H9 (cell line): ENCODE results near the gene EXOG. TPM values are rescaled to one million over a fixed set of nuclear protein-coding genes. Genes with fewer than 3 reads are reported as not detected.

Source experiments
- DNase-seq: peaks from one replicate; pipeline ENCODE4 v3.0.0-alpha.2; 2017
- H2AFZ ChIP-seq: one replicate; pipeline ENCODE4 v1.6.1; 2013; ENCODE audit warnings: mild to moderate bottlenecking, low read length, control low read depth, moderate library complexity
- H2AK5ac ChIP-seq: 2 replicates; pipeline ENCODE4 v1.6.1; 2013; ENCODE audit warnings: low read length, control low read depth, mixed read lengths; ENCODE audit not compliant: insufficient read length
- H2BK120ac ChIP-seq: one replicate; pipeline ENCODE4 v1.6.1; 2013; ENCODE audit warnings: low read depth, mild to moderate bottlenecking, low read length, control low read depth, inconsistent platforms; ENCODE audit not compliant: poor library complexity, severe bottlenecking
- H2BK12ac ChIP-seq: 2 replicates; pipeline ENCODE4 v1.6.1; 2013; ENCODE audit warnings: low read length, control low read depth, mixed read lengths, low read depth; ENCODE audit not compliant: insufficient read length
- H2BK15ac ChIP-seq: 2 replicates; pipeline ENCODE4 v1.6.1; 2013; ENCODE audit warnings: low read depth, low read length, control low read depth
- H2BK20ac ChIP-seq: one replicate; pipeline ENCODE4 v1.6.1; 2013; ENCODE audit warnings: low read depth, mild to moderate bottlenecking, low read length, control low read depth, inconsistent platforms; ENCODE audit not compliant: poor library complexity, severe bottlenecking
- H2BK5ac ChIP-seq: 2 replicates; pipeline ENCODE4 v1.6.1; 2013; ENCODE audit warnings: low read length, control low read depth, mixed read lengths; ENCODE audit not compliant: insufficient read length
- H3K14ac ChIP-seq: 2 replicates; pipeline ENCODE4 v1.6.1; 2013; ENCODE audit warnings: low read length, control low read depth; ENCODE audit not compliant: insufficient read depth
- H3K18ac ChIP-seq: 2 replicates; pipeline ENCODE4 v1.6.1; 2013; ENCODE audit warnings: low read depth, mild to moderate bottlenecking, mixed read lengths, low read length, control low read depth; ENCODE audit not compliant: insufficient read length
- H3K23ac ChIP-seq: 2 replicates; pipeline ENCODE4 v1.6.1; 2013; ENCODE audit warnings: low read length, control low read depth, mixed read lengths, low read depth; ENCODE audit not compliant: insufficient read length
- H3K23me2 ChIP-seq: 2 replicates; pipeline ENCODE4 v1.6.1; 2013; ENCODE audit warnings: low read depth, mild to moderate bottlenecking, mixed read lengths, low read length, control low read depth; ENCODE audit not compliant: insufficient read length, poor library complexity, severe bottlenecking
- H3K27ac ChIP-seq: 2 replicates; pipeline ENCODE4 v1.5.1; 2013; ENCODE audit warnings: low read length, control low read depth, mixed read lengths, low read depth; ENCODE audit not compliant: insufficient read length
- H3K27me3 ChIP-seq: 2 replicates; pipeline ENCODE4 v1.6.1; 2013; ENCODE audit warnings: low read length, control low read depth, inconsistent platforms; ENCODE audit not compliant: insufficient read depth
- H3K4ac ChIP-seq: 2 replicates; pipeline ENCODE4 v1.6.1; 2013; ENCODE audit warnings: low read depth, mild to moderate bottlenecking, control low read depth, inconsistent platforms, low read length, moderate library complexity
- H3K4me1 ChIP-seq: 2 replicates; pipeline ENCODE4 v1.6.1; 2013; ENCODE audit warnings: low read length, control low read depth, inconsistent platforms; ENCODE audit not compliant: insufficient read depth
- H3K4me2 ChIP-seq: 2 replicates; pipeline ENCODE4 v1.6.1; 2013; ENCODE audit warnings: low read length, control low read depth, mixed read lengths; ENCODE audit not compliant: insufficient read length, insufficient read depth
- H3K56ac ChIP-seq: 2 replicates; pipeline ENCODE4 v1.6.1; 2013; ENCODE audit warnings: low read depth, mild to moderate bottlenecking, mixed read lengths, low read length, control low read depth; ENCODE audit not compliant: insufficient read length
- H3K79me1 ChIP-seq: 2 replicates; pipeline ENCODE4 v1.6.1; 2013; ENCODE audit warnings: low read depth, mild to moderate bottlenecking, moderate library complexity, low read length, control low read depth, inconsistent platforms; ENCODE audit not compliant: insufficient read depth, poor library complexity, severe bottlenecking
- H3K79me2 ChIP-seq: 2 replicates; pipeline ENCODE4 v1.6.1; 2013; ENCODE audit warnings: low read length, control low read depth, inconsistent platforms; ENCODE audit not compliant: insufficient read depth
- H3K9ac ChIP-seq: 2 replicates; pipeline ENCODE4 v1.6.1; 2013; ENCODE audit warnings: low read length, control low read depth, mixed read lengths; ENCODE audit not compliant: insufficient read length; ENCODE audit errors: extremely low read depth
- H3K9me3 ChIP-seq: one replicate; pipeline ENCODE4 v1.6.1; 2013; ENCODE audit warnings: low read depth, low read length, inconsistent platforms; ENCODE audit not compliant: control insufficient read depth
- H3T11ph ChIP-seq: one replicate; pipeline ENCODE4 v1.6.1; 2013; ENCODE audit warnings: mild to moderate bottlenecking, low read length, control low read depth, inconsistent platforms
- H4K20me1 ChIP-seq: one replicate; pipeline ENCODE4 v1.6.1; 2013; ENCODE audit not compliant: control insufficient read depth, insufficient read length, insufficient read depth
- H4K5ac ChIP-seq: 2 replicates; pipeline ENCODE4 v1.6.1; 2013; ENCODE audit warnings: low read depth, mild to moderate bottlenecking, mixed read lengths, low read length, control low read depth; ENCODE audit not compliant: insufficient read length
- H4K8ac ChIP-seq: replicated peaks from 2 replicates; pipeline ENCODE4 v1.6.1; 2013; ENCODE audit warnings: low read length, control low read depth, mixed read lengths, low read depth; ENCODE audit not compliant: insufficient read length
- H4K91ac ChIP-seq: 2 replicates; pipeline ENCODE4 v1.6.1; 2013; ENCODE audit warnings: low read depth, mild to moderate bottlenecking, moderate library complexity, mixed read lengths, low read length, control low read depth; ENCODE audit not compliant: insufficient read length
- H3K27ac Mint-ChIP-seq, 3 experiments: 2 replicates in 2 of 3; 3 replicates in 1 of 3; pipeline ENCODE4 v1.8.0; 2020 to 2021; ENCODE audit warnings: mixed read lengths in 3 of 3, mild to moderate bottlenecking in 1 of 3, moderate library complexity in 1 of 3
- H3K27me3 Mint-ChIP-seq: 2 replicates; pipeline ENCODE4 v1.8.0; 2021; ENCODE audit warnings: low read depth, mild to moderate bottlenecking, moderate library complexity, mixed read lengths
- H3K36me3 Mint-ChIP-seq, 3 experiments: 2 replicates in 2 of 3; 3 replicates in 1 of 3; pipeline ENCODE4 v1.8.0; 2020 to 2021; ENCODE audit warnings: low read depth in 3 of 3, mixed read lengths in 3 of 3; ENCODE audit not compliant: insufficient read depth in 1 of 3
- H3K4me1 Mint-ChIP-seq, 2 experiments: 2 replicates each; pipeline ENCODE4 v1.8.0; 2020; ENCODE audit warnings: mixed read lengths in 2 of 2
- H3K4me3 Mint-ChIP-seq, 2 experiments: 2 replicates in 1 of 2; 3 replicates in 1 of 2; pipeline ENCODE4 v1.8.0; 2020 to 2021; ENCODE audit warnings: mild to moderate bottlenecking in 2 of 2, mixed read lengths in 2 of 2, moderate library complexity in 1 of 2
- H3K9me3 Mint-ChIP-seq, 2 experiments: 2 replicates in 1 of 2; 3 replicates in 1 of 2; pipeline ENCODE4 v1.8.0; 2020; ENCODE audit warnings: mild to moderate bottlenecking in 2 of 2, mixed read lengths in 2 of 2, moderate library complexity in 1 of 2
- WGBS: extraction: QIAGEN DNeasy Blood & Tissue Kit; methylation state at CpG from one replicate; pipeline ENCODE4 v1.1.7; 2013; ENCODE audit warnings: missing lambda C conversion rate, low lambda C conversion rate, mixed read lengths; ENCODE audit not compliant: insufficient read length; ENCODE audit errors: extremely low coverage; 5-methylcytosine and 5-hydroxymethylcytosine counted together
- total RNA-seq: library from RNA; stranded (reverse); gene quantifications from 2 replicates; pipeline ENCODE4 v1.2.1, GENCODE V29; 2021
- TF ChIP-seq, protein P1 (sequence below): fragments of 200-600 bp; sonication (generic); conservative IDR thresholded peaks from 3 replicates; pipeline ENCODE4 v1.8.0; 2021; ENCODE audit warnings: antibody characterized with exemption, mild to moderate bottlenecking

The EXOG gene
- total RNA-seq, 1 experiment from 2014 or later = 14.1 TPM

DNA sequence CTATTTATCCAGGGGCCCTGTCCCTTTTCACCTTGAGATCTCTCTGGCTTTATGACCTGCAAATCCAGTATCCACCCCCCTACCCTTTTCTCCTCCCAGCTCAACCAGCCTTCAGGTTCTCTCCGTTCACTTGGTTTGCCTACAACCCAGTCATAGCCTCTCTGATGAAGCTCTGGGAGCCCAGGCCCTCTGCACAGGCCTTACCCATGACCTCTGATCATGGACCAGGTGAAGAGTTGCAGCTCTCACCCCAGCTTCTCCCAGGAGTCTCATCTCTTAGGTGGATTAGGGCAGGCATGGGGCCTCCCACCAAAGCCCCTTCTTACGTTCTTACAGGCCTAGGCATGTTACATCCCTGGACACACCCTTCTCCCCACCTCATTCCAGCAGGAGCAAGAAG is 59.8 kb downstream of the EXOG start:
- no peak overlapping the region for H3K27ac ChIP-seq
- H4K5ac ChIP-seq = no peak overlapping the region
- peaks cover 9% of the 10 kb centered on the region for H3K27me3 Mint-ChIP-seq
- H3K4ac ChIP-seq = no peak overlapping the region
- no peaks in the 10 kb centered on the region for H3K79me2 ChIP-seq
- peaks cover 7 to 32% (median 28%) of the 10 kb centered on the region in 3 experiments for H3K36me3 Mint-ChIP-seq
- H3T11ph ChIP-seq = no peak overlapping the region
- H4K8ac ChIP-seq = no peak overlapping the region
- H3K79me1 ChIP-seq = no peaks in the 10 kb centered on the region
- no peak overlapping the region for H2BK12ac ChIP-seq
- no peak overlapping the region for H3K56ac ChIP-seq
- H3K4me2 ChIP-seq = no peak overlapping the region
- no peaks in the 10 kb centered on the region for H3K27me3 ChIP-seq
- no peak overlapping the region for H2BK5ac ChIP-seq
- H3K4me1 Mint-ChIP-seq = no peaks in the 10 kb centered on the region
- peak; percentile 1 for DNase-seq
- TF ChIP-seq, protein P1, sequence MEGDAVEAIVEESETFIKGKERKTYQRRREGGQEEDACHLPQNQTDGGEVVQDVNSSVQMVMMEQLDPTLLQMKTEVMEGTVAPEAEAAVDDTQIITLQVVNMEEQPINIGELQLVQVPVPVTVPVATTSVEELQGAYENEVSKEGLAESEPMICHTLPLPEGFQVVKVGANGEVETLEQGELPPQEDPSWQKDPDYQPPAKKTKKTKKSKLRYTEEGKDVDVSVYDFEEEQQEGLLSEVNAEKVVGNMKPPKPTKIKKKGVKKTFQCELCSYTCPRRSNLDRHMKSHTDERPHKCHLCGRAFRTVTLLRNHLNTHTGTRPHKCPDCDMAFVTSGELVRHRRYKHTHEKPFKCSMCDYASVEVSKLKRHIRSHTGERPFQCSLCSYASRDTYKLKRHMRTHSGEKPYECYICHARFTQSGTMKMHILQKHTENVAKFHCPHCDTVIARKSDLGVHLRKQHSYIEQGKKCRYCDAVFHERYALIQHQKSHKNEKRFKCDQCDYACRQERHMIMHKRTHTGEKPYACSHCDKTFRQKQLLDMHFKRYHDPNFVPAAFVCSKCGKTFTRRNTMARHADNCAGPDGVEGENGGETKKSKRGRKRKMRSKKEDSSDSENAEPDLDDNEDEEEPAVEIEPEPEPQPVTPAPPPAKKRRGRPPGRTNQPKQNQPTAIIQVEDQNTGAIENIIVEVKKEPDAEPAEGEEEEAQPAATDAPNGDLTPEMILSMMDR = no peak
- no peak overlapping the region for H3K4me3 Mint-ChIP-seq
- no peak overlapping the region for H2AK5ac ChIP-seq
- no peak overlapping the region for H4K91ac ChIP-seq
- H3K4me1 ChIP-seq = no peaks in the 10 kb centered on the region
- WGBS = no CpG with 5 or more reads among the region's 2 CpGs
- no peak overlapping the region for H2BK120ac ChIP-seq
- no peak overlapping the region for H3K14ac ChIP-seq
- H3K9me3 ChIP-seq = no peaks in the 10 kb centered on the region
- no peak overlapping the region for H3K9ac ChIP-seq
- no peak overlapping the region for H3K27ac Mint-ChIP-seq
- H3K23ac ChIP-seq = no peak overlapping the region
- H2BK15ac ChIP-seq = no peak overlapping the region
- H3K23me2 ChIP-seq = no peaks in the 10 kb centered on the region
- no peak overlapping the region for H2BK20ac ChIP-seq
- peaks cover 3 to 6% of the 10 kb centered on the region in 2 experiments; a peak in 2 of 5 replicates for H3K9me3 Mint-ChIP-seq
- no peak overlapping the region for H3K18ac ChIP-seq
- H2AFZ ChIP-seq = no peak overlapping the region
- no peaks in the 10 kb centered on the region for H4K20me1 ChIP-seq
